Mesendoderm (in vitro differentiated cells): Measurements from ENCODE around the gene PASK.

ENCODE experiments used
- DNase-seq: peaks from one replicate; pipeline ENCODE4 v3.0.0; 2013
- H2AK5ac ChIP-seq: 2 replicates; pipeline ENCODE4 v1.6.1; 2013; ENCODE audit warnings: low read length, inconsistent platforms
- H2BK120ac ChIP-seq: 2 replicates; pipeline ENCODE4 v1.6.1; 2013; ENCODE audit warnings: low read depth, mild to moderate bottlenecking, low read length, moderate library complexity, mixed read lengths
- H2BK15ac ChIP-seq: replicated peaks from 2 replicates; pipeline ENCODE4 v1.6.1; 2013; ENCODE audit warnings: low read depth, mild to moderate bottlenecking, moderate library complexity
- H2BK5ac ChIP-seq: 2 replicates; pipeline ENCODE4 v1.6.1; 2013; ENCODE audit warnings: low read length, inconsistent platforms
- H3K18ac ChIP-seq: 2 replicates; pipeline ENCODE4 v1.6.1; 2013; ENCODE audit warnings: mild to moderate bottlenecking, low read length, mixed read lengths
- H3K23ac ChIP-seq: one replicate; pipeline ENCODE4 v1.6.1; 2013; ENCODE audit warnings: low read length
- H3K27ac ChIP-seq: 2 replicates; pipeline ENCODE4 v1.5.1; 2013; ENCODE audit warnings: low read depth, mild to moderate bottlenecking, inconsistent platforms, low read length, moderate library complexity
- H3K27me3 ChIP-seq: 2 replicates; pipeline ENCODE4 v1.6.1; 2013; ENCODE audit warnings: low read length, control low read depth, mild to moderate bottlenecking, inconsistent platforms; ENCODE audit not compliant: insufficient read depth, poor library complexity
- H3K36me3 ChIP-seq: 2 replicates; pipeline ENCODE4 v1.6.1; 2013; ENCODE audit warnings: low read length, inconsistent platforms; ENCODE audit not compliant: control insufficient read depth, insufficient read depth
- H3K4ac ChIP-seq: one replicate; pipeline ENCODE4 v1.6.1; 2013; ENCODE audit warnings: low read depth, mild to moderate bottlenecking, low read length, moderate library complexity
- H3K4me1 ChIP-seq: 2 replicates; pipeline ENCODE4 v1.6.1; 2013; ENCODE audit warnings: low read depth, low read length, inconsistent platforms; ENCODE audit not compliant: control insufficient read depth
- H3K4me2 ChIP-seq: 2 replicates; pipeline ENCODE4 v1.6.1; 2013; ENCODE audit warnings: low read length
- H3K4me3 ChIP-seq: 2 replicates; pipeline ENCODE4 v1.5.1; 2013; ENCODE audit warnings: mild to moderate bottlenecking, low read length
- H3K56ac ChIP-seq: one replicate; pipeline ENCODE4 v1.6.1; 2013; ENCODE audit warnings: low read length
- H3K79me1 ChIP-seq: 2 replicates; pipeline ENCODE4 v1.6.1; 2013; ENCODE audit warnings: low read length, inconsistent platforms
- H3K79me2 ChIP-seq: 2 replicates; pipeline ENCODE4 v1.6.1; 2013; ENCODE audit warnings: mild to moderate bottlenecking, low read length; ENCODE audit not compliant: control insufficient read depth, insufficient read depth
- H3K9ac ChIP-seq: 2 replicates; pipeline ENCODE4 v1.6.1; 2013; ENCODE audit warnings: low read length, inconsistent platforms
- H4K5ac ChIP-seq: one replicate; pipeline ENCODE4 v1.6.1; 2013; ENCODE audit warnings: low read length
- H4K8ac ChIP-seq: one replicate; pipeline ENCODE4 v1.6.1; 2013; ENCODE audit warnings: low read depth, mild to moderate bottlenecking, control low read depth, low read length, moderate library complexity
- WGBS: extraction: QIAGEN DNeasy Blood & Tissue Kit; methylation state at CpG from one replicate; pipeline ENCODE4 v1.1.7; 2013; ENCODE audit warnings: low lambda C conversion rate, missing lambda C conversion rate; ENCODE audit not compliant: insufficient coverage; ENCODE audit errors: extremely low coverage; 5-methylcytosine and 5-hydroxymethylcytosine counted together

The PASK gene

GRCh38 chr2:241129086-241129871 lies 20.0 kb downstream of the PASK start:
- no peak overlapping the region for H3K56ac ChIP-seq
- H3K79me1 ChIP-seq: no peaks in the 10 kb centered on the region
- no CpG with 5 or more reads among the region's 12 CpGs for WGBS
- no peak overlapping the region for H2BK15ac ChIP-seq
- no peaks in the 10 kb centered on the region for H3K27me3 ChIP-seq
- no peaks in the 10 kb centered on the region for H3K79me2 ChIP-seq
- H3K18ac ChIP-seq: no peak overlapping the region
- H3K4ac ChIP-seq: no peak overlapping the region
- H3K36me3 ChIP-seq: peaks cover 1% of the 10 kb centered on the region
- H3K27ac ChIP-seq: no peak overlapping the region
- H3K4me3 ChIP-seq: no peak overlapping the region
- no peak for DNase-seq
- no peak overlapping the region for H2AK5ac ChIP-seq
- no peak overlapping the region for H3K9ac ChIP-seq
- H4K8ac ChIP-seq: no peak overlapping the region
- H2BK120ac ChIP-seq: no peak overlapping the region
- H3K23ac ChIP-seq: no peak overlapping the region
- no peak overlapping the region for H2BK5ac ChIP-seq
- H4K5ac ChIP-seq: no peak overlapping the region
- no peaks in the 10 kb centered on the region for H3K4me1 ChIP-seq
- H3K4me2 ChIP-seq: no peak overlapping the region

- H2BK5ac ChIP-seq: no peak overlapping the region
- H3K4me3 ChIP-seq: no peak overlapping the region
- H3K23ac ChIP-seq: no peak overlapping the region
- H3K9ac ChIP-seq: no peak overlapping the region
- H3K36me3 ChIP-seq: peaks cover 1% of the 10 kb centered on the region
- no peak overlapping the region for H3K18ac ChIP-seq
- H4K8ac ChIP-seq: no peak overlapping the region
- H2AK5ac ChIP-seq: no peak overlapping the region
- H3K56ac ChIP-seq: no peak overlapping the region
- no peaks in the 10 kb centered on the region for H3K27me3 ChIP-seq
- no peak overlapping the region for H4K5ac ChIP-seq
- DNase-seq: no peak
- H3K4me1 ChIP-seq: no peaks in the 10 kb centered on the region
- no peak overlapping the region for H2BK15ac ChIP-seq
- WGBS: no CpG with 5 or more reads among the region's 8 CpGs
- no peaks in the 10 kb centered on the region for H3K79me1 ChIP-seq
- H3K4me2 ChIP-seq: no peak overlapping the region
- H3K79me2 ChIP-seq: no peaks in the 10 kb centered on the region
- no peak overlapping the region for H3K4ac ChIP-seq
- no peak overlapping the region for H3K27ac ChIP-seq
- H2BK120ac ChIP-seq: no peak overlapping the region
Observed at GRCh38 chr2:241128266-241128665, 21.0 kb downstream of the PASK start.

GRCh38 chr2:241126771-241127202 lies 22.5 kb downstream of the PASK start:
- no peak for DNase-seq
- no peak overlapping the region for H3K18ac ChIP-seq
- H3K27ac ChIP-seq: no peak overlapping the region
- no peak overlapping the region for H3K4ac ChIP-seq
- H2AK5ac ChIP-seq: no peak overlapping the region
- H4K8ac ChIP-seq: no peak overlapping the region
- H3K9ac ChIP-seq: no peak overlapping the region
- no peak overlapping the region for H3K4me2 ChIP-seq
- H3K23ac ChIP-seq: no peak overlapping the region
- H2BK15ac ChIP-seq: no peak overlapping the region
- H2BK120ac ChIP-seq: no peak overlapping the region
- no peak overlapping the region for H2BK5ac ChIP-seq
- H3K79me2 ChIP-seq: no peaks in the 10 kb centered on the region
- no peaks in the 10 kb centered on the region for H3K79me1 ChIP-seq
- H4K5ac ChIP-seq: no peak overlapping the region
- WGBS: no CpG with 5 or more reads among the region's 18 CpGs
- H3K27me3 ChIP-seq: no peaks in the 10 kb centered on the region
- H3K4me3 ChIP-seq: no peak overlapping the region
- H3K36me3 ChIP-seq: peaks cover 4% of the 10 kb centered on the region
- H3K56ac ChIP-seq: no peak overlapping the region
- H3K4me1 ChIP-seq: no peaks in the 10 kb centered on the region

GRCh38 chr2:241126201-241126611 lies 23.1 kb downstream of the PASK start:
- WGBS: no CpG with 5 or more reads among the region's 21 CpGs

GRCh38 chr2:241125626-241126025 lies 23.6 kb downstream of the PASK start:
- H2AK5ac ChIP-seq: no peak overlapping the region
- H3K18ac ChIP-seq: no peak overlapping the region
- H2BK5ac ChIP-seq: no peak overlapping the region
- no peak for DNase-seq
- no CpG with 5 or more reads among the region's 13 CpGs for WGBS
- no peaks in the 10 kb centered on the region for H3K79me1 ChIP-seq
- no peak overlapping the region for H3K4ac ChIP-seq
- H3K36me3 ChIP-seq: peaks cover 4% of the 10 kb centered on the region
- H3K9ac ChIP-seq: no peak overlapping the region
- H2BK15ac ChIP-seq: no peak overlapping the region
- H3K27me3 ChIP-seq: no peaks in the 10 kb centered on the region
- no peak overlapping the region for H2BK120ac ChIP-seq
- no peak overlapping the region for H4K8ac ChIP-seq
- no peaks in the 10 kb centered on the region for H3K4me1 ChIP-seq
- no peak overlapping the region for H3K56ac ChIP-seq
- no peak overlapping the region for H3K4me2 ChIP-seq
- H3K23ac ChIP-seq: no peak overlapping the region
- H3K4me3 ChIP-seq: no peak overlapping the region
- H3K79me2 ChIP-seq: no peaks in the 10 kb centered on the region
- no peak overlapping the region for H3K27ac ChIP-seq
- no peak overlapping the region for H4K5ac ChIP-seq

More at GRCh38 chr2:241126201-241126611, 23.1 kb downstream of the PASK start:
- H3K9ac ChIP-seq: no peak overlapping the region
- H3K23ac ChIP-seq: no peak overlapping the region
- no peak overlapping the region for H3K4me3 ChIP-seq
- H4K5ac ChIP-seq: no peak overlapping the region
- no peaks in the 10 kb centered on the region for H3K79me1 ChIP-seq
- H3K4me2 ChIP-seq: no peak overlapping the region
- no peaks in the 10 kb centered on the region for H3K79me2 ChIP-seq
- no peak for DNase-seq
- H4K8ac ChIP-seq: no peak overlapping the region
- no peak overlapping the region for H3K56ac ChIP-seq
- no peak overlapping the region for H3K18ac ChIP-seq
- peaks cover 4% of the 10 kb centered on the region for H3K36me3 ChIP-seq
- H2AK5ac ChIP-seq: no peak overlapping the region
- H3K27me3 ChIP-seq: no peaks in the 10 kb centered on the region
- H3K4me1 ChIP-seq: no peaks in the 10 kb centered on the region
- H3K27ac ChIP-seq: no peak overlapping the region
- no peak overlapping the region for H2BK15ac ChIP-seq
- H3K4ac ChIP-seq: no peak overlapping the region
- no peak overlapping the region for H2BK120ac ChIP-seq
- H2BK5ac ChIP-seq: no peak overlapping the region
